ENCODE measurements around the gene RNF130.

Gene RNF130

DNA sequence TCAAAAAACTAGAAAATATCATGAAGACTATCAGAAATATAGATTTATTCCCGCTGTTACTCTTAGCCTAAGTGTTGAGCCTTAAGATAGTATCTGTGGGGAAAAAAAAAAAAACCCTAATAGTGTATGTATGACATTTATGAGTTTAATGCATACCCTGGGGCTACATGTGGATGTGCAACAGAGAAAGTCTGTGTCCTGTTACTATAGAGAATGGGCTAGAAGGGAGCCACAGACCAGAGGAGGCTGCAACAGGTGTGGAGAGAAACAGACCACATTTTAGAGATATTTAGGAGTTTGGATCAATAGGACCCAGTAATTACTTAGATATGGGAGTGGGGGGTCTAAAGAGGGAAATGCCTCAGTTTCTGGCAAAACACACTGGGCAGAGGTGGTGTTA lies 15.4 kb downstream of the RNF130 start:
- DNase-seq (ENCODE audit: low read depth, low spot score): no peak

DNA sequence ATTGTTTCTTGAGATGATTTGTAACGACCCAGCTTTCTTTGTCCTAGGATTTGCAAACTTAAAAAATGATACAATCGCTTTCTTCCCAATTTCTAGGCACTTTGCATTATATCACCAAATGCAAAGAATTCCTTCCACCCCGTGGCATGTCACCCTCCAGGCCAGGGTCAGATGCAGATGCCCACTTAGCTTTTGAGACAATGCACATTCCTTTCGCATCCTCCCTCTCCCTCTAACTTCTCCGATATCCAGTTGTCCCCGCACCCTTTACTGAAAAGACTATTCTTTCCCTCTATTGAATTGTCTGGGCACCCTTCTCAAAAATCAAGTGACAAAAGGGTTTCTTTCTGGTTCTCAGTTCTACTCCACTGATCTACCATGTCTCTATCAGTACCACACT lies 17.3 kb downstream of the RNF130 start:
- no peak for DNase-seq (ENCODE audit: low read depth, low spot score)

GRCh38 chr5:180053061-180053602 lies 18.4 kb downstream of the RNF130 start:
- DNase-seq (ENCODE audit: low read depth, low spot score): no peak

- no peak for DNase-seq (ENCODE audit: low read depth, low spot score)
Measured at GRCh38 chr5:180052211-180052818, 19.2 kb downstream of the RNF130 start.

GRCh38 chr5:180050121-180050940 lies 21.2 kb downstream of the RNF130 start:
- no peak for DNase-seq (ENCODE audit: low read depth, low spot score)

DNA sequence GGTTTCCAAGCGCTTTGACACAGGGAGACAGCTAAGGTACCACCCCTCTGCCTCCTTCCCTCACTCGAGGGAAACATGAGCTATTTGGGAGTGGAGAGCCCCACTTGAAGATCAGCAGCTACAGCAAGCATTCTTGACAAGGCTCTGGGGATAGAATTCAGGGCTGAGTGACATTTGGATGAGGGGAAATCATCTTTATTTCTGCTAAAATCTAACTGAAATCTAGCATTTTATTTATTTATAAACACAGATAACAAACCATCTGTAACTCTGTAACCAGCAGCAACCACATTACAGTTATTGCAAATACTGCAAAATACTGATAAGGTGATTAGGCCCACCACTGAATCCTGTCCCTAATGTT lies 22.4 kb downstream of the RNF130 start:
- no peak for DNase-seq (ENCODE audit: low read depth, low spot score)

DNA sequence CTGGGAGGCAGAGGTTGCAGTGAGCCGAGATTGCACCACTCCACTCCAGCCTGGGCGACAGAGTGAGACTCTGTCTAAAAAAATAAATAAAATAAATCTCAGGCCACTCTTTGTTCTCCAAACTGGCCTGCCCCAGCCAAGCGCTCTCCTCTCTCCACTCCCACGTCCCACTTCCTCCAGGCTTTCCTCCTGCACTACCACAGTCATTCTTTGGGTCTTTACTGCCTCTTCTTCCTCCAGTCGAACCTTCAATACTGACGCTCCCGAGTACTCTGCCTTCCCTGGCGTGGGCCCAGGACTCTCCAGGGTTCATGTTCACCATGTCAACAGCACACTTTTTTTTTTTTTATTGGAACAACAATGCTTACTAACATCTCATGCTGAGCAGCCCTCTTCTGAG lies 23.9 kb downstream of the RNF130 start:
- DNase-seq (ENCODE audit: low read depth, low spot score): no peak

- DNase-seq (ENCODE audit: low read depth, low spot score): peak; percentile 50
Measured at GRCh38 chr5:180046656-180047055, 24.9 kb downstream of the RNF130 start.

DNA sequence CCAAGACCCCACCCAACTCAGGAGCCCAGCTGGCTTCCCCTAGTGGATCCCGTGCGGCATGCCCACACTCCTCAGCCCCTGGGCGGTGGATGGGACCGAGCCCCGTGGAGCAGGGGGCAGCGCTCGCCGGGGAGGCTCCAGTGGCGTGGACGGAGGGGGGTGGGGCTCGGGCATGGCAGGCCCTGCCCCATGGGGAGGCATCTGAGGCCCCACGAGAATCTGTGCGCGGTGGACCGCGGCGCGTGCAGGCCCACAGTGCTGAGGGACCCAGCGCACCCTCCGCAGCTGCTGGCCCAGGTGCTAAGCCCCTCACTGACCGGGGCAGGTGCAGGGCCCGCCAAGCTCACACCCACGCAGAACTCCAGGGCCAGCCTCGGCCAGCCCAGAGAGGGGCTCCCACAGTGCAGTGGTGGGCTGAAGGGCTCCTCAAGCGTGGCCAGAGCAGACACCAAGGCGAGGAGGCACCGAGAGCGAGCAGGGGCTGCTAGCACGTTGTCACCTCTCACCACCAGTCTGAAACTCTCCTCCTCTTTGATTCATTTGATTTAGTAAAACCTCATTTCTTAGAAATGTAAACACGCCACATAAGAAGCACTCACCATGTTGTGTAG lies 25.6 kb downstream of the RNF130 start:
- no peak for DNase-seq (ENCODE audit: low read depth, low spot score)

- DNase-seq (ENCODE audit: low read depth, low spot score): peak; percentile 25
Measured at GRCh38 chr5:180043377-180043776, 28.2 kb downstream of the RNF130 start.

DNA sequence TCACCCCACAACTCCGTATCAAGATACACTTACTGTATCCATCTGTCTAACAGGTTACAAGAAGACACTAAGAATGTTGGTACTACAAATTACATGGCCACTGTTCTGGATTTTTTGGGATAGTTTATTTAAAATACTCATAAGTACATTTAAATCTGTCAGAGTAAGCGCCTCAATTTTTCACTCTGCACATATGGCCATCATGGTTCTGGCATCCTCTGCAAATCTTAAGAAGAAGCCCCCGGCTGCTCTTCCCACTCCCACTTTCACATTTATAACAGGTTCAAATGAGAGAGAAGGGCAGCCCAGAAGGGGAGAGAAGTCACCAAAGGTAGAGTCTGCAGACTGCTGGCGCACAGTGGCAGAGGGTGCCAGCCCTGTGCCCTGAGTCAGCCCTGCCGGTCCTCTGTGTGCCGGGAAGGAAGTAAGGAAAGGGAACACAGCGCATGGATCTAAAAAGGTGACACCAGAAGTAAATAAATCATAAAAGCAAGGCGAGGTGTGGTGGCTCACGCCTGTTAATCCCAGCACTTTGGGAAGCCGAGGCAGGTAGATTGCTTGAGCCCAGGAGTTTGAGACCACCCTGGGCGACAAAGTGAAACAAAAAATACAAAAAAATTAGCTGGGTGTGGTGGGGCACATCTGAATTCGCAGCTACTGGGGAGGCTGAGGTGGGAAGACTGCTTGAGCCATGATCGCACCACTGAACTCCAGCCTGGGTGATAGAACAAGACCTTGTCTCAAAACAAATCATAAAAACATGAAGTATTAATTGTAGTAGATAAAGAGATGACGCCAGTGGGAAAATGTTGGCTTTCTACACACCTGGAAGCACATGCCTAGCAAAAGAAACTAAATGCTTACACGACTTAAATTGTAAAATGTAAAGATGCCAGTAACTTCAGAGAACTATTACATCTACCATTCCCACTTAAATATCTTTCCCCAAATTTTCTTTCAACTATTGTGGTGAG lies 30.0 kb downstream of the RNF130 start:
- no peak for DNase-seq (ENCODE audit: low read depth, low spot score)

- peak; percentile 23 for DNase-seq (ENCODE audit: low read depth, low spot score)
Measured at GRCh38 chr5:180040287-180041214, 31.0 kb downstream of the RNF130 start.

GRCh38 chr5:180035206-180035931 lies 36.2 kb downstream of the RNF130 start:
- DNase-seq (ENCODE audit: low read depth, low spot score): no peak

DNA sequence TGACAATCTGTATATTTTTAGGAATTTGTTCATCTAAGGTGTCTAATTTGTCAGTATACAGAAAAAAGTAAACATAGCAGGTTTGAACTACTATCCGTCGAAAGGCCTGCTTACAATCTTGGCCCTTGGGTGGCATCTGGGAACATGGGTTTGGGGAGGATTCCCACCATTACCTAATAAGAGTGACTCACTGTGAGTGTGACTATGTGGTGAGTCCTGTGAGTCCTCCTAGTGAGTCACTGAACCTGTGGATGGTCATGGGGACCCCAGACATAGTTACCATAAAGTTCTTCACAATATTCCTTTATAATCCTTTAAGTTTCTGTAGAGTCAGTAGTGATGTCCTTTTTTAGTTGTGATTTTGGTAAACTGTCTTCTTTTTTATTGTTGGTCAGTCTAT lies 37.0 kb downstream of the RNF130 start:
- DNase-seq (ENCODE audit: low read depth, low spot score): no peak

DNA sequence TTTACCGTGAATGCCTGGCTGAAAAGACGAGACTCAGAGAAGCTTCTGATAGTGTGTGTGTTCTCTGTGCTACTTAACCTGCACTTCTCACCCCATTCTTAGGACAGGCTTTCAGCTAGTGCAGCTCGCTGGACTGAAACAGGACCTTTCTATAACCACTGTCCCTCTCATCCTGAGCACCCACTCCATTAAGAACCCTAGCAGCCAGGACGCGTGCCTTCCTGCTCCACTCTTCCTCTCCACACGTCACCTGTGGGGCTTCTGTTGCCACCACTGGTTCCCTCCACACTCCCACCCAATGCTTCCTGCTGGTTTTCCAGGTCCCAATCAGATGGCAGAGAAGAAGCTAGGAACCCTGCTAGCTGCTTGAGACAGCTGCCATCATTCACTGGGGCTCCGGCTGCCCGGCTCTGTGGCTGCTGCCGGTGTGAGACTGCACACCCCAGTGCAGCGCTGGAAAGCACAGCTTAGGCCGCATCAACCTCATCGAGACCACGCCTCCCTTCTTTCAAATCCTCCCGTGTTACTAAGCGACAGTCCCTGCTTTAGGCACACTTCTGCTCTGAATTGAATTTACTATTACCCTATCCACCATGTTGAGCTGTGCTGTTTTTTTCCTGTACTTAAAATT lies 44.0 kb downstream of the RNF130 start:
- peak; percentile 24 for DNase-seq (ENCODE audit: low read depth, low spot score)

DNA sequence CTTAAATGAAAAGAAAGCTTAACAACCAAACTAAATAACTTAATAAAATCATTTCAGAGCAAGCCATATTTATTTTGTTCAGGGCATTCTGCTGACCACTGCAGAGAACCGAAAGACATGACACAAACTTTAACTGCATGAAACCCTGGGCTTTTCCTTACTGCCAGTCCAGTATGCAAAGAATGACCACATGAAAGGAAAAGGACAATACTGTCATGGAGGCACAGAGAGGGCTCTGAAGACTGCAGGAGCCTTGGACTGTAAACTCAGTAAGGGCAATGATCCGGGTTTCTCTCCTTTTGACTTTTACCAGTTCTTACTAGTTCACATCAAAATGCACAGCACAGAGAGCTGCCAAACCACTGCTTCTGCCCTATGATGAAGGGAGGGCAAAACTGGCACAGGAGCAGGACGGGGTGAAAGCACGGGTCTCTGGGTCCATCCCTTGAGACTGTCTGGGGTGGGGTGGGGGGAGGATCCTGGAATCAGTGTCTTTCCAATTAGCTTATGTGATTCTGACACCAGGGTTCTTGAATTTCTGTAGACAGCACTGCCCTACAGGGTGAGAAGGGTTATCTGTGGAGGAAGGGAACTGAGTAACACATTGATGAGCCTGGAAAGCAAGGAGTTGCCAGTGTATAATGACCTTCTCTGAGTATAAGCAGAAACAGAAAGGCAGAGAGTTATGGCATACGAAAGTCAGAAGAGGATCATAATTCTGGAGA lies 44.7 kb downstream of the RNF130 start:
- DNase-seq (ENCODE audit: low read depth, low spot score): peak; percentile 50

- peak; percentile 82 for DNase-seq (ENCODE audit: low read depth, low spot score)
Measured at GRCh38 chr5:180026320-180026719, 45.2 kb downstream of the RNF130 start.

DNA sequence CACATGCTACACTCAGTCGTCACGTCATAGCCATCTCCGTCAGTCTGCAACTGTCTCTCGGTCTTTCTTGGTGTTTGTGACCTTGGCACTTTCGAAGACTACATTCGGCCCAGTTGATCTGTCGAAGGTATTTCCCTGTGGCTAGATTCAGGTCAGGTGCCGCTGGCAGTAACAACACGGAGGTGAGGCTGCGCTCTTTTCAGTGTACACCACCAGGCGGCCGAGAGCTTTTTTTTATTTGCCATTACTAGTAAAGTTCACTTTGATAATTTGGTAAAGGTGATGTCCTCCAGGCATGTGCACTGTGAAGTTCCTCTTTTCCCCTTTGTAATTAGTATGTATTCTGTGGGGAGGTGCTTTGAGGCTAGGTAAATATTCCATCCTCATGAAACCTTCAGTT lies 49.7 kb downstream of the RNF130 start:
- DNase-seq (ENCODE audit: low read depth, low spot score): no peak

GRCh38 chr5:180020176-180020575 lies 51.4 kb downstream of the RNF130 start:
- no peak for DNase-seq (ENCODE audit: low read depth, low spot score)
